Thyroid gland (tissue), 4 donors: Measurements from ENCODE around the gene FOXJ2.

ENCODE experiments used
- POLR2A ChIP-seq, 2 donors: fragments of 450-650 bp; IDR thresholded peaks; one replicate each; pipeline ENCODE4 v1.6.1; 2017; ENCODE audit warnings: antibody characterized with exemption in 2 of 2, mild to moderate bottlenecking in 2 of 2, moderate library complexity in 1 of 2
- TF ChIP-seq, protein P1 (sequence below), 6 experiments: fragments of 200-600 bp in 3 of 6; fragments of 450-650 bp in 3 of 6; sonication (generic) in 3 of 6; IDR thresholded peaks; one replicate each; pipeline ENCODE4 v1.5.1; 2016 to 2019; ENCODE audit warnings: antibody characterized with exemption in 6 of 6, mild to moderate bottlenecking in 2 of 6, inconsistent platforms in 1 of 6, moderate library complexity in 1 of 6

DNA sequence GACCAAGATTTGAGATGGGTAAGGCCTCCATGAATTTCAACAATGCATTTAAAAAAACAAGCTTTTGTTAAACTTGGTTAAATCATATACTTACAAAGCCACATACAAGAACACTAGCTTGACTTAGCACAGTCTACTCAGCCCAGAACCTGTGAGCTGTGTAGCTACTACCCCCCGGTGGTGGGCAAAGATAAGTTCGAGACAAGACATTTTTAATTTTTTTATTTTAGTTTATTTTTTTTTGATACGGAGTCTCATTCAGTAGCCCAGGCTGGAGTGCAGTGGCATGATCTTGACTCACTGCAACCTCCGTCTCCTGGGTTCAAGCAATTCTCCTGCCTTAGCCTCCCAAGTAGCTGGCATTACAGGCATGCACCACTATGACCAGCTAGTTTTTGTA, 45.9 kb downstream of the FOXJ2 start:
- TF ChIP-seq, protein P1, sequence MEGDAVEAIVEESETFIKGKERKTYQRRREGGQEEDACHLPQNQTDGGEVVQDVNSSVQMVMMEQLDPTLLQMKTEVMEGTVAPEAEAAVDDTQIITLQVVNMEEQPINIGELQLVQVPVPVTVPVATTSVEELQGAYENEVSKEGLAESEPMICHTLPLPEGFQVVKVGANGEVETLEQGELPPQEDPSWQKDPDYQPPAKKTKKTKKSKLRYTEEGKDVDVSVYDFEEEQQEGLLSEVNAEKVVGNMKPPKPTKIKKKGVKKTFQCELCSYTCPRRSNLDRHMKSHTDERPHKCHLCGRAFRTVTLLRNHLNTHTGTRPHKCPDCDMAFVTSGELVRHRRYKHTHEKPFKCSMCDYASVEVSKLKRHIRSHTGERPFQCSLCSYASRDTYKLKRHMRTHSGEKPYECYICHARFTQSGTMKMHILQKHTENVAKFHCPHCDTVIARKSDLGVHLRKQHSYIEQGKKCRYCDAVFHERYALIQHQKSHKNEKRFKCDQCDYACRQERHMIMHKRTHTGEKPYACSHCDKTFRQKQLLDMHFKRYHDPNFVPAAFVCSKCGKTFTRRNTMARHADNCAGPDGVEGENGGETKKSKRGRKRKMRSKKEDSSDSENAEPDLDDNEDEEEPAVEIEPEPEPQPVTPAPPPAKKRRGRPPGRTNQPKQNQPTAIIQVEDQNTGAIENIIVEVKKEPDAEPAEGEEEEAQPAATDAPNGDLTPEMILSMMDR (IDR thresholded peaks at IDR 0.05) = peak in 2 of 6 experiments; percentile 24 to 28
- no peak for TF ChIP-seq POLR2A (IDR thresholded peaks at IDR 0.05)
